DND-41 (cell line): Measurements from ENCODE around the gene LGALS3BP.

Experiments used
- ATAC-seq: fragments of 200-7000 bp; cut with Tn5 transposase; 3 replicates; pipeline ENCODE4 v1.9.1; 2021; ENCODE audit warnings: low read depth; ENCODE audit not compliant: insufficient read depth
- DNase-seq: peaks from one replicate; pipeline ENCODE4 v3.0.0-alpha.2; 2020
- H2AFZ ChIP-seq: 2 replicates; pipeline ENCODE4 v1.6.0; 2012; ENCODE audit warnings: low read depth, low read length
- H3K27ac ChIP-seq: 2 replicates; pipeline ENCODE4 v1.5.1; 2012; ENCODE audit warnings: low read length, inconsistent platforms
- H3K27me3 ChIP-seq: fragments of 200-600 bp; sonication (generic); 2 replicates; pipeline ENCODE4 v1.6.0; 2012; ENCODE audit warnings: low read length, mild to moderate bottlenecking, inconsistent platforms; ENCODE audit not compliant: insufficient read depth, poor library complexity
- H3K36me3 ChIP-seq: 2 replicates; pipeline ENCODE4 v1.5.1; 2012; ENCODE audit warnings: low read length, inconsistent platforms; ENCODE audit not compliant: insufficient read depth
- H3K4me1 ChIP-seq: 2 replicates; pipeline ENCODE4 v1.5.1; 2012; ENCODE audit warnings: mild to moderate bottlenecking, low read length; ENCODE audit not compliant: insufficient read depth
- H3K4me2 ChIP-seq: 2 replicates; pipeline ENCODE4 v1.6.0; 2012; ENCODE audit warnings: mild to moderate bottlenecking, moderate library complexity, low read length, inconsistent platforms; ENCODE audit not compliant: insufficient read depth
- H3K4me3 ChIP-seq, 2 experiments: fragments of 200-600 bp in 1 of 2; shearing (Covaris generic) in 1 of 2; 2 replicates each; pipeline ENCODE4 v1.5.1; 2012 to 2016; ENCODE audit warnings: inconsistent platforms in 2 of 2, low read length in 2 of 2, mild to moderate bottlenecking in 2 of 2, low read depth in 1 of 2, moderate library complexity in 1 of 2
- H3K79me2 ChIP-seq: 2 replicates; pipeline ENCODE4 v1.6.0; 2012; ENCODE audit warnings: low read length, inconsistent platforms; ENCODE audit not compliant: insufficient read depth
- H3K9ac ChIP-seq: 2 replicates; pipeline ENCODE4 v1.6.0; 2012; ENCODE audit warnings: low read depth, mild to moderate bottlenecking, inconsistent platforms, low read length, moderate library complexity
- H3K9me3 ChIP-seq: 2 replicates; pipeline ENCODE4 v1.5.1; 2012; ENCODE audit warnings: low read length, moderate library complexity, mild to moderate bottlenecking, inconsistent platforms; ENCODE audit not compliant: insufficient read depth, severe bottlenecking
- H4K20me1 ChIP-seq: 2 replicates; pipeline ENCODE4 v1.6.0; 2012; ENCODE audit warnings: low read length; ENCODE audit not compliant: insufficient read depth
- EZH2 ChIP-seq: IDR thresholded peaks from 3 replicates; pipeline ENCODE4 v1.6.1; 2012; ENCODE audit warnings: borderline replicate concordance, low read depth, mild to moderate bottlenecking, moderate library complexity, low read length, inconsistent platforms; ENCODE audit not compliant: severe bottlenecking
- TF ChIP-seq, protein P1 (sequence below): IDR thresholded peaks from 2 replicates; pipeline ENCODE4 v1.5.1; 2012; ENCODE audit warnings: borderline replicate concordance, low read length, moderate library complexity, mild to moderate bottlenecking; ENCODE audit not compliant: poor library complexity, severe bottlenecking; ENCODE audit errors: extremely low read depth

The LGALS3BP gene

DNA sequence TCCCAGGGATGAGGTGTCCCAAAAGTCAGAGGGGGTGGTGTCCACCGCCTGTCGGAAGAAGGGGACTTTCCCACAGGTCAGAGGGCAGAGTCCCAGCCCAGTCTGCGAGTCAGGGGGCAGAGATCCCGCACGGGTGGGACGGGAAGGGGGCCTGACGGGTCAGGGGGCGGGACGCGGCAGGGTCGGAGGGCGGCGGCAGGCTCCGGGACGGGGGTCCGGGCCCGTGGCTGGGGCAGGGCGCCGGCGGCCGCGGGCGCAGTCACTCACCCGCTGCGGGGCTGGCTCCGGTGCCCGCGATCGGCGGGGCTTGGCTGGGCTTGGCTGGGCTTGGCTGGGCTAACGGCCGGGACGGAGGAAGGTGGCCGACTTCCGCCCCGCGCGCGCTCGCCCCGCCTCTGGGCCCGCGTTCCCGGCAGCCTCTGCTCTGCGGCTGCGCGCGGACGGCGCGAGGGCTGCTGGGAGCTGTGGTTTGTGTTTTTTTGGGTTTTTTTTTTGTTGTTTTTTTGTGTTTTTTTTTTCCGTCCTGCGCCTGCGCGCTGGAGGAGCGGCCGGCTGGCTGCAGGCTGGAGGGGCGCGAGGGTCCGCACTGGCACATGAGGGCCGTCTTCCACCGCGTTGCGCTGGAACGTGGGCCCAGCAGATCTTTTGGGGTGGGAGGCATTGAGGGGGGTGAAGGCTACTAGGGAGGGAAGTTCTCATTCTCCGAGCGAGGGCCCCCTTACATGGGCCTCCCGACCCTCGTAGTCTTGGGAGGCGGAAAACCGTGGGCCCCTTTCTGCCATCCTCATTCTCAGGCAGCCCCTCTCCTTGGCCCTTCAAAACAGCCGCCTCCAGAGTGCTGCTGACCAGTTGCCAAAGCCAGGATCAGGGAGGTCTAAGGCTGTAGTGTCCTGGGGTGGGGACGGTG lies 29.9 kb upstream of the LGALS3BP start, which contains the start of gene CANT1:
Gene CANT1, minus strand, starts transcription at position 368 of the 907 bp plus-strand sequence. CDS start 12,142 bp downstream, outside the sequence.
- Histone ChIP-seq H3K27ac (peak within 1 kb of the TSS; percentile 95), H2AFZ (peak within 1 kb of the TSS; percentile 96), H3K79me2 (peaks cover 52% of the 10 kb centered on the region), H3K4me1 (peaks cover 47% of the 10 kb centered on the region), H3K9ac (peak within 1 kb of the TSS; percentile 97), H3K27me3 (no peaks in the 10 kb centered on the region), H3K36me3 (peaks cover 19% of the 10 kb centered on the region), H3K9me3 (peaks cover 10% of the 10 kb centered on the region), H3K4me3 (peak within 1 kb of the TSS; percentile 99 to 100), H3K4me2 (peak within 1 kb of the TSS; percentile 90), H4K20me1 (peaks cover 40% of the 10 kb centered on the region)
- TF ChIP-seq, protein P1, sequence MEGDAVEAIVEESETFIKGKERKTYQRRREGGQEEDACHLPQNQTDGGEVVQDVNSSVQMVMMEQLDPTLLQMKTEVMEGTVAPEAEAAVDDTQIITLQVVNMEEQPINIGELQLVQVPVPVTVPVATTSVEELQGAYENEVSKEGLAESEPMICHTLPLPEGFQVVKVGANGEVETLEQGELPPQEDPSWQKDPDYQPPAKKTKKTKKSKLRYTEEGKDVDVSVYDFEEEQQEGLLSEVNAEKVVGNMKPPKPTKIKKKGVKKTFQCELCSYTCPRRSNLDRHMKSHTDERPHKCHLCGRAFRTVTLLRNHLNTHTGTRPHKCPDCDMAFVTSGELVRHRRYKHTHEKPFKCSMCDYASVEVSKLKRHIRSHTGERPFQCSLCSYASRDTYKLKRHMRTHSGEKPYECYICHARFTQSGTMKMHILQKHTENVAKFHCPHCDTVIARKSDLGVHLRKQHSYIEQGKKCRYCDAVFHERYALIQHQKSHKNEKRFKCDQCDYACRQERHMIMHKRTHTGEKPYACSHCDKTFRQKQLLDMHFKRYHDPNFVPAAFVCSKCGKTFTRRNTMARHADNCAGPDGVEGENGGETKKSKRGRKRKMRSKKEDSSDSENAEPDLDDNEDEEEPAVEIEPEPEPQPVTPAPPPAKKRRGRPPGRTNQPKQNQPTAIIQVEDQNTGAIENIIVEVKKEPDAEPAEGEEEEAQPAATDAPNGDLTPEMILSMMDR: no peak
- TF ChIP-seq EZH2: no peak
- ATAC-seq (peak; percentile 90), DNase-seq (peak; percentile 86)

DNA sequence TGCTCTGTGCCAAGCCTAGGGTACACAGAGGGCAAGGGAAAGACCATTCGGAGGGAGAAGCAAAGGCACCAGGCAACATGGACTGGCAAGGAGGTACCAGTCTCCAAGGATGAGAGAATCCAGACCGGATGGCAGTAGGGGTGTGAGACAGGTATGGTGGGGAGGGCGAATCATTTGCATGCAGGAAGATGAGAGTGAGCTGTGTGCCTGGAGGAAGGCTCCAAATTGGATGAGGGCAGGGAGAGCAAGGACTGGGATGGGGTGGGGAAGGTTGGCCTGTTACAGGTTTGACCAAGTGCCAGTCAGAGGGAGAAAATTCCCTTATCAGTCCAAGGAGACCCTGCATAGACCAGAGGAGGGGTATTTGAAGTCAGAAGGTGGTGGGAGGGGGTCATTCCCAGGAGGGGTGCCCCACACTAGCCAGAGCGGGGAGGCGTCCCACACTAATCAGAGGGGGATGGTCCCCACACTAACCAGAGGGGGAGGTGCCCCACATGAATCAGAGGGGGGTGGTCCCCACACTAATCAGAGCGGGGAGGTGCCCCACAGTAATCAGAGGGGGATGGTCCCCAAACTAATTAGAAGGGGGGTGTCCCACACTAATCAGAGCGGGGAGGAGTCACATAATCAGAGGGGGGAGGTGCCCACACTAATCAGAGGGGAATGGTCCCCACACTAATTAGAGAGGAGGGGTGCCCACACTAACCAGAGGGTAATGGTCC lies 29.1 kb upstream of the LGALS3BP start:
- Histone ChIP-seq H2AFZ (peak overlapping the region; percentile 82), H4K20me1 (peaks cover 40% of the 10 kb centered on the region), H3K79me2 (peaks cover 56% of the 10 kb centered on the region), H3K9me3 (peaks cover 2% of the 10 kb centered on the region), H3K27ac (peak overlapping the region; percentile 95), H3K4me1 (peaks cover 47% of the 10 kb centered on the region), H3K36me3 (peaks cover 19% of the 10 kb centered on the region), H3K4me2 (peak overlapping the region; percentile 90), H3K9ac (peak overlapping the region; percentile 97), H3K4me3 (peak overlapping the region; percentile 99 to 100), H3K27me3 (no peaks in the 10 kb centered on the region)
- TF ChIP-seq, protein P1: no peak
- TF ChIP-seq EZH2: no peak
- ATAC-seq (no peak), DNase-seq (no peak)

DNA sequence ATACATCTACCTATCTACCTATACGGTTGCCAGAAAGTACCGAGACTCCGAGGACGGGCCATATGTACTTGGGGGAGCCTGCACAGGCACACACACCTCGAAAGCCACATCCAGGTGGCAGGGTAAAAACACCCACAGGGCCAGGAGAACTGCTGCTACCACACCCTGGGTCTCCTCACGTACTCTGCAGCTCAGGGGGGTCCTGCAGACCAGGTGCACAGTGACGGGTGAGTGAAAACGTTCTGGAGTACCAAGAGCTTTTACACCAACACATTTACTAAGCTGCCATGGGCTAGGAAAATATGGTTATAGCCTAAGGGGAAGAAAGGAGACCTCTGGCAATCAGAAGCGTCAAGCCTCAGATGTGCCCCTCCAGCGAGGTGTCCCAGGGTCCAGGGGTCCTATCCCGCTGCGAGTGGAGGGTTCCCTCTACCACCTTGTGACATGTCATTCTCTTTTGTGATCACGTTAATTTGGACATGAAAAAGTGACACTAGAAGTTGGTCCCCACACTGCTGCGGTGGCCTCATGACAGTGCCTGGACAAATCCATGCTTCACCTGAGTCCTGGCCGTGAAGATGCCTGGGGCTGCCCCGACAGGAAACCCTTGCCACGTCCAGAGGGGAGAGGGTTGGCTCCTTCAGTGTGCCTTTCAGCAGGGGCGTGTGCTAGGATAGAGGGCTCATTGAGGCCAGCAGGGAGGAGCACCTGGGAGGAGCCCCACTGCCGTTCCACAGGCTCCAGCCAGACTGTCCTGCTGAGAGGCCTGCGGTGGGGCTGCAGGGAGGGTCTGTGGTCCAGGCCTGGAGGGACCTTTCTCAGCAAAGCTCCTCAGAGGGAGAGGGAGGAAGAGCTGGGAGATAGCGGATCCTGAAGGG lies 28.0 kb upstream of the LGALS3BP start:
- Histone ChIP-seq H3K27me3 (no peaks in the 10 kb centered on the region), H4K20me1 (peaks cover 50% of the 10 kb centered on the region), H3K9me3 (no peaks in the 10 kb centered on the region), H2AFZ (no peak overlapping the region), H3K36me3 (peaks cover 29% of the 10 kb centered on the region), H3K4me1 (peaks cover 47% of the 10 kb centered on the region), H3K27ac (peak overlapping the region; percentile 95; the same call in 1 of the 2 replicates), H3K9ac (peak overlapping the region; percentile 97), H3K4me3 (peak overlapping the region in 1 of 2 experiments; percentile 100; a peak in 2 of 4 replicates), H3K79me2 (peaks cover 67% of the 10 kb centered on the region), H3K4me2 (peak overlapping the region; percentile 90)
- TF ChIP-seq EZH2: no peak
- TF ChIP-seq, protein P1: no peak
- ATAC-seq (no peak), DNase-seq (no peak)
